ENCODE results near the gene DHX16.

DHX16 gene

DNA sequence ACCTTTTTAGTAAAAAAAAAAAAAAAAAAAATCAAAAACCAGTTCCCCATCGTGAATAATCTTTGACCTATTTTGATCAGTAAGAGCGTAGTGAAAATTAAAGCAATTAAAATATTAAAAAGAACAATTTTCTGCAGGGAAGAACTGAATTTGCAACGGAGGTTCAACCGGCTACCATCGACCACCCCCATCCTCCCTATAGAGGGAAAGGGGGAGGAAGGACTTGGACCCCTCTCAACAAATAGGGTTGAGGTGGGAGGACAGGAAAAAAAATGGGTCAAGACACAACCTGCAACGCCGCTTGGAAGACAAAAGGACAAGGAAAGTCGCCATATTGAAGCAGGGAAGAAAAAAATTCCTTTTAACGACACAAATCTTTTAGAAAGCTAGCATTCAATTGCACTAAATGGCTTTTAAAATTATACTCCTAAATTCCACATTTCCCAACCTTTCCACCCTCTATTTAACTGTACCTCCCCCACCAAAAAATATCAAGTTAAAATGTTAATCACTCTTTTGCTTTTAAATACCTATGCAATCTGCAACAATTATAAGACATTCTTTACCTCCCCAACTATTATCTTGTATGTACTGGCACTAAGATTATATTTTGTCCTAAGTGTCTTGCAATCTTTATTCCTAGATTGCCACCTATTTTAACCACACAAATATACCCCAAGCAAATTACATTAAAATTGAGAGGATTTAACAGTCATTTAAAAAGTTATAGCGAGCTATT, 57.4 kb downstream of the DHX16 start:
- Histone ChIP-seq H3K27me3 (ENCODE audit: control insufficient read depth in 1 of 2, insufficient read depth in 2 of 2, low read length in 2 of 2) (no peaks in the 10 kb centered on the region), H3K4me3 (ENCODE audit: low read depth in 1 of 2, low read length in 2 of 2) (peak overlapping the region; percentile 76 to 96), H3K9me3 (ENCODE audit: low read length) (no peaks in the 10 kb centered on the region), H3K4me1 (ENCODE audit: insufficient read depth, low read length) (peaks cover 49% of the 10 kb centered on the region), H3K9ac (ENCODE audit: low read length) (peak overlapping the region; percentile 100), H3K36me3 (ENCODE audit: insufficient read depth, low read length) (peaks cover 25% of the 10 kb centered on the region), H3K27ac (ENCODE audit: low read depth, low read length) (peak overlapping the region; percentile 90)

DNA sequence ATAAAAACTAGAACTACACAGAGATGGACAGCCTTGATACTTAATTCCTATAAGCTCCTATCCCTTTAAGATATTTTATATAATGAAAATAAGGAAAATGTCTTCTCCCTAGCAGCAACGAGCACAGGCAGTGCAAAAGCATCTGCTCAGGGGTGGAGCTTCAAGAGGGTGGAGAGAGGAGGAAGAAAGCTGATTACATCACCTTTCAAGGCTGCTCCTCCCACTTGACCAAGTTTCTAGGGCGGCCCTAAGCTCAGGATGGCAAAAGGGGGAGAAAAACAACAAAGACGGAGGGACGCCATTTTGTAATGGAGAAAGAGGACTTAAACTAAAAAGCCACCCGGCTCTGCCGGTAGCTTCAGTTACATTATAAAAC, 58.0 kb downstream of the DHX16 start:
- Histone ChIP-seq H3K9me3 (ENCODE audit: low read length) (no peaks in the 10 kb centered on the region), H3K4me3 (ENCODE audit: low read depth in 1 of 2, low read length in 2 of 2) (peak overlapping the region; percentile 76 to 96), H3K9ac (ENCODE audit: low read length) (peak overlapping the region; percentile 100), H3K27ac (ENCODE audit: low read depth, low read length) (peak overlapping the region; percentile 90), H3K4me1 (ENCODE audit: insufficient read depth, low read length) (peaks cover 54% of the 10 kb centered on the region), H3K36me3 (ENCODE audit: insufficient read depth, low read length) (peaks cover 25% of the 10 kb centered on the region), H3K27me3 (ENCODE audit: control insufficient read depth in 1 of 2, insufficient read depth in 2 of 2, low read length in 2 of 2) (no peaks in the 10 kb centered on the region)

DNA sequence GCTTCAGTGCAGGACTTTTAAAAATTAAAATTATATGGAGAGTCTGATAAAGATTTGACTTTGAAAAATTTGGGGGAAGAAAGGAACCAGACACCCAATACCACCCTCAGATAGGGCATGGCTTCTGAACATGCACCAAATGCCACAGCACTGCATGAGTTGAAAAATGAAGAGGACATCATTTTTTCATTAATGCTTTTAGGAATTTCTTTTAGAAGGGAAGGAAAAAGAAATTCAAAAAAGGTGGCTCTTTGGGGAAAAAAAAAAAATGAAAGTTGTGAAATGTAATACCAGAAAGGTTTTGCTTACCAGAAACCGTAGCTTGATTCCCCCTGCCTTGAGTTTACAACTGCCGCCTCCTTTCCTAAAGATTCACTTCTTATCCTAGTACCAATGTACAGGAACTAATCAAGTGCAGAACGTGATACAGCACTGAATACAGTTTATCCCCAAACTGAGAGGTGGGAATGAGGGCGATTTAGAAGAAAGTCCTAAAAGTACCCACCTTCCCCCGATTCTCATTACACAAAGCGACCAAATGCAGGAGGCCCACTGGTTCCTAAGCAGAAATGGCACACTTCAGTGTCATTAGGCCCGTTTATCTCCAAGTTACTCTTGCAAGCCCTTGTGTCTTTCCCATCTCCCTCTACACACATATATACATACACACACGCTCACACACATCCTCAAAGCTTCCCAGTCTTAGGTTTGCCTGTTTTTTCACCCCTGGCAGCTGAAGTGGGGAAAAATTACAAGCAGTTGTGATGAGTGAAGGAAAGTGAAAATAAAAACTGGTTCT, 58.6 kb downstream of the DHX16 start:
- Histone ChIP-seq H3K9me3 (ENCODE audit: low read length) (no peaks in the 10 kb centered on the region), H3K27ac (ENCODE audit: low read depth, low read length) (peak overlapping the region; percentile 90), H3K27me3 (ENCODE audit: control insufficient read depth in 1 of 2, insufficient read depth in 2 of 2, low read length in 2 of 2) (no peaks in the 10 kb centered on the region), H3K4me1 (ENCODE audit: insufficient read depth, low read length) (peaks cover 60% of the 10 kb centered on the region), H3K4me3 (ENCODE audit: low read depth in 1 of 2, low read length in 2 of 2) (peak overlapping the region; percentile 25 to 76), H3K9ac (ENCODE audit: low read length) (peak overlapping the region; percentile 76), H3K36me3 (ENCODE audit: insufficient read depth, low read length) (peaks cover 25% of the 10 kb centered on the region)

DNA sequence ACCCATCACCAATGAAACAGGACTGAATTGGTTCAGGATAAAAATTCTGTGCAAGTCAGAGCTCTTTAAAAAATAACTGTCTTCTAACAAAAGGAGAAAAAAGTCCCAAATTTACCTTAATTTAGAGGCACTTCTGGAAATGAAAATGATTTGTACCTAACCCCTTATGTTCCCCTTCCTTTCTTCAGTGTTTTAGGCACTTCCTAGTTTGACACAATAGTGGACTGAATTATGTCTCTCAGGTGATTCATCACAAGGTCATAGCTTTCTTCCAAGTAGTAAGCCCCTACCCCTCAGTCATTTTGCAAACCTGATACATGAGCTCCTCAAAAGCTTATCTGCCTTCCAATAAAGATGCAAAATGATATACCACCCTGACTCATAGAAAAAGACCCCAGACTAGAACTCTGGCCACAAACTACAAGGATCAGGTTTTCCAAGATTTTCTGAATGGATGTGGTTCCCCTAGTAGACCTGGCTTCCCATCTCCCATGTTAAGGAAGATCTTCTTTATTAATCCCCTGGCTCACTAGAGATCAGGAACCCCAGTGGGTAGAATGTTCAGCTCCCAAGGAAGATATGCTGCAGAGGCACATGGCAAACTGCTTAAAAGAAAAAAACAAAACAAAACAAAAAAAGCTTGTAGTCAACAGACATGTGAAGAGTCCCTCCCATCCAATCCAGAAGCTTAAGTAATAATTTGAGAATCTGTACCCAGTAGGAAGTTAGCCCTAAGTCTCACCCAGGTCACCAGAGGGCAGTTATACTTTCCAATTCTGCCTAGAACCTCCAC, 59.4 kb downstream of the DHX16 start:
- no peaks in the 10 kb centered on the region for H3K27me3 ChIP-seq (ENCODE audit: control insufficient read depth in 1 of 2, insufficient read depth in 2 of 2, low read length in 2 of 2)
- H3K27ac ChIP-seq (ENCODE audit: low read depth, low read length) = peak overlapping the region; percentile 90
- no peaks in the 10 kb centered on the region for H3K9me3 ChIP-seq (ENCODE audit: low read length)
- H3K4me1 ChIP-seq (ENCODE audit: insufficient read depth, low read length) = peaks cover 60% of the 10 kb centered on the region
- H3K9ac ChIP-seq (ENCODE audit: low read length) = peak overlapping the region; percentile 76
- H3K36me3 ChIP-seq (ENCODE audit: insufficient read depth, low read length) = peaks cover 32% of the 10 kb centered on the region
- H3K4me3 ChIP-seq (ENCODE audit: low read depth in 1 of 2, low read length in 2 of 2) = peak overlapping the region; percentile 12 to 76

DNA sequence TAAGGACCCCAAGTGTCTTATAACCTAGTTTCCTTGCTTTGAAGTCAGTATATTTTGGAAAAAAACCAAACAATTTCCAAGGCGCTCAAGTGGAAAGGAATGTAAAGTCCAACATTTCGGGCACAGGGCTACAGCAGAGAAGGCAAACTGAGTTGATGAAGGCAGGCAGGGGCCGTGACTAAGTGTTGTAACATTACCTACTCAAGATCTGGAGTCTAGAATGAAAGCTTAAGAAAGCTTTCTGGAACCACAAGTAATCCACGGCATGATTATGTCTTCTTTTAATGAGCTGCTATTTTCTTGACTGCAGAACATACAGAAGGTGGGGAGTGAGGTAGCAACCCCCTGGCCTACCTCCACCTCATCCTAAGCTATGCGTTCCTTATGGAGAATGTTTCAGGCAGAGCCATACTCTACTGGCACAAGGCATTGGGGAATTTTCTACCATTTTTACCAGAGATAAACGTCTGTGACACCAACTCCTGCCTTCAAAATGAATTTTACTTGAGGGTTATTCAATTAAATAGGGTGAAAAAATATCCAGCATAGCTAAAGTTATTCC, 60.0 kb downstream of the DHX16 start:
- peaks cover 55% of the 10 kb centered on the region for H3K4me1 ChIP-seq (ENCODE audit: insufficient read depth, low read length)
- H3K36me3 ChIP-seq (ENCODE audit: insufficient read depth, low read length) = peaks cover 39% of the 10 kb centered on the region
- peak overlapping the region; percentile 90 for H3K27ac ChIP-seq (ENCODE audit: low read depth, low read length)
- H3K9me3 ChIP-seq (ENCODE audit: low read length) = no peaks in the 10 kb centered on the region
- H3K27me3 ChIP-seq (ENCODE audit: control insufficient read depth in 1 of 2, insufficient read depth in 2 of 2, low read length in 2 of 2) = no peaks in the 10 kb centered on the region
- H3K4me3 ChIP-seq (ENCODE audit: low read depth in 1 of 2, low read length in 2 of 2) = no peak overlapping the region
- H3K9ac ChIP-seq (ENCODE audit: low read length) = no peak overlapping the region

DNA sequence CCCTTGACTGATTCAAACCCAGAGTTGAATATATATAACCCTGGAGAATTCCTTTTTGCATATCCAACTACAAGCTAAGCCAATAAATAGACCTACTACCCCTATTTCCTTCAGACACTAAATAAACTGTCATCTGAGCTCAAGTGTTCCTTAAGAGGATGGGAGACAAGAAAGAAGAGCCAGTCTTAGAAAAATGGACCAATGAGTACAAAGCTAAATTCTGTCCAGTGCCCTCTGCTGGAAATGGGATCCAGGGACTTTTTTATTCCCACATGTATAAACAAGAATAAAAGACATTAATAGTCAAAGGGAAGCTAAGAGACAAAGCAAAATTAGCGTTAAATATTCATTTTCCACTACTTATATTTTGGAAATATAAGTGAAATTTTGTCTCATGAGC, 60.6 kb downstream of the DHX16 start:
- Histone ChIP-seq H3K27me3 (ENCODE audit: control insufficient read depth in 1 of 2, insufficient read depth in 2 of 2, low read length in 2 of 2) (no peaks in the 10 kb centered on the region), H3K9ac (ENCODE audit: low read length) (no peak overlapping the region), H3K4me3 (ENCODE audit: low read depth in 1 of 2, low read length in 2 of 2) (no peak overlapping the region), H3K27ac (ENCODE audit: low read depth, low read length) (no peak overlapping the region), H3K9me3 (ENCODE audit: low read length) (no peaks in the 10 kb centered on the region), H3K4me1 (ENCODE audit: insufficient read depth, low read length) (peaks cover 55% of the 10 kb centered on the region), H3K36me3 (ENCODE audit: insufficient read depth, low read length) (peaks cover 44% of the 10 kb centered on the region)

DNA sequence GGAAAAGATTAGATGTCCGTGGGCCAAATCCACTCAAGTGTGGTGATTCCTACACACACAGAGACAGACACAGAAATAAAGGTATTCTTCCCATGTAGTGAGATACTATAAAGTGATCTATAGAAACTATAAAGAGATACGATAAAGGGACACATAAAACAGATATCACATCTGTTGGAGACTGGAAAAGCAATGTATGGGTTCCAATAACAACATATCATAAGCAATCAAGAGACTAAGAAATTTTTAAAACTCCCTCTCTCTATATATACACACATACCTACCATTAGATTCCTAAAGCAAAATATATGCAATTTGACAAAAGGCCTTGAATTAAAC, 61.0 kb downstream of the DHX16 start:
- Histone ChIP-seq H3K27ac (ENCODE audit: low read depth, low read length) (no peak overlapping the region), H3K27me3 (ENCODE audit: control insufficient read depth in 1 of 2, insufficient read depth in 2 of 2, low read length in 2 of 2) (no peaks in the 10 kb centered on the region), H3K9ac (ENCODE audit: low read length) (no peak overlapping the region), H3K9me3 (ENCODE audit: low read length) (no peaks in the 10 kb centered on the region), H3K4me1 (ENCODE audit: insufficient read depth, low read length) (peaks cover 55% of the 10 kb centered on the region), H3K36me3 (ENCODE audit: insufficient read depth, low read length) (peaks cover 46% of the 10 kb centered on the region), H3K4me3 (ENCODE audit: low read depth in 1 of 2, low read length in 2 of 2) (no peak overlapping the region)

DNA sequence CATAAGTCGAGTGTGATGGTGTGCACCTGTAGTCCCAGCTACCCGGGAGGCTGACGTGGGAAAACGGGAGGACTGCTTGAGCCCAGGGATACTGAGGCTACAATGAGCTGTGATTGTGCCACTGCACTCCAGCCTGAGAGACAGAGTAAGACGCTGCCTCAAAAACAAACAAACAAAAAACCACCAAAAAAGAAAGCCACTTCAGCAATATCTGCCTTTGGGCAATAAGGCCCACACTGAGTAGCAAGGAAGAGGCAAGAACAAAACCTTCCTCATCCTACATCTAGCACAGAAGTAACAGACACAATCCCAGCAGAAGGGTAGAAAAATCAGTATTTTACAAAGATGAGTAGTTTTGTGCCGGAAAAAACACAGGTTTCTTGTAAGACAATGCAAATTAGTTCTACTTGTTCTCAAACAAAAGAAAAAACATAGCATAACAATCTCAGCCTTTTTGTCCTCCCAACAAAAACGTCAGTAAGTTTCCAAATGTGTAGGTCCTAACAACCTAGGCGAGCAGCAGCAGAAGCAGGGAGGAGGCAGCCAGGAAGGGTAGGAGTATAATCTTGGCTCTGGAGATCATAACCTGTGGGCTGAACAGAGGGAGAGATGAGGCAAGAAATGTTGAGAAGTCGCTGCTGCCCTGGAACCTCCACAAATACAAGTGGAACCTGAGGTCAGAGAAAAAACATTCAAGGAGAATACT, 61.5 kb downstream of the DHX16 start:
- Histone ChIP-seq H3K9me3 (ENCODE audit: low read length) (no peaks in the 10 kb centered on the region), H3K4me1 (ENCODE audit: insufficient read depth, low read length) (peaks cover 55% of the 10 kb centered on the region), H3K9ac (ENCODE audit: low read length) (no peak overlapping the region), H3K4me3 (ENCODE audit: low read depth in 1 of 2, low read length in 2 of 2) (no peak overlapping the region), H3K36me3 (ENCODE audit: insufficient read depth, low read length) (peaks cover 46% of the 10 kb centered on the region), H3K27me3 (ENCODE audit: control insufficient read depth in 1 of 2, insufficient read depth in 2 of 2, low read length in 2 of 2) (no peaks in the 10 kb centered on the region), H3K27ac (ENCODE audit: low read depth, low read length) (no peak overlapping the region)

DNA sequence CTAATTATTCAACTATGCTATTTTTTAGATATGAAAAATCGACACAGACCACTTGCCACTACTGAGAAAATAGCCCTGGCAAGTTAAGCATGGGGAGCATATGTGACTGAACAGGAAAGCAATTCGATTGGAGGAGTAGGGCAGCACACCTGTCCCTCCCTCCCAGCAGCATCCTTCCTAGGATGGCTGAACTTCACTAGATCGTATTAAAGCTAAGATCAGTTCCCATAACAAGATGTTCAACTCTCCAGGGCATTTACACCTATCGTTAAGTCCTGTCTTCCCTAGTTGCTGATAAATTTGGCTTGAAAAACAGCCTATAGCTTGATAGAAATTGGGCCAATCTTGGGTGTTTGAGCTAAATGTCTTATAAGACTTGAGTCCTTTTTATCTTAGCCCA, 62.7 kb downstream of the DHX16 start:
- no peaks in the 10 kb centered on the region for H3K27me3 ChIP-seq (ENCODE audit: control insufficient read depth in 1 of 2, insufficient read depth in 2 of 2, low read length in 2 of 2)
- no peaks in the 10 kb centered on the region for H3K9me3 ChIP-seq (ENCODE audit: low read length)
- peaks cover 55% of the 10 kb centered on the region for H3K4me1 ChIP-seq (ENCODE audit: insufficient read depth, low read length)
- no peak overlapping the region for H3K4me3 ChIP-seq (ENCODE audit: low read depth in 1 of 2, low read length in 2 of 2)
- no peak overlapping the region for H3K27ac ChIP-seq (ENCODE audit: low read depth, low read length)
- peaks cover 52% of the 10 kb centered on the region for H3K36me3 ChIP-seq (ENCODE audit: insufficient read depth, low read length)
- no peak overlapping the region for H3K9ac ChIP-seq (ENCODE audit: low read length)

DNA sequence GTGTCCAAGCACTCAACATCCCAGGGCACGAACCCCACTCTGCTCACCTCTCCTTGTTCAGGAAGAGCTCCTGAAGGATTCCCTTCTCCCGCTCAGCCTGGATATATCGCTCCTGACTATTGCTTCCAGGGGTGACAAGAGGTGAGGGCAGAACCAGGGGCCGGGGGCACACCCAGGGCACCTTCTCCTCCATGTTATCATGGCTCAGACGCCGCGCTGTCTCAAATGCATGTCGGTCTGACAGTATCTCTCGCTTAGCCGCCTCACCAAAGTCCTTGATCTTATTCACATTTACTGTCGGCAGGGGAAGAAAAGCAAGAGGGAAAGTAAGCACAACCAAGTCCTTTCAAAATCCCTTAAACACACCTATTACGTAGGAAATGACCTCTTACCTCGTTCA, 68.8 kb downstream of the DHX16 start:
- no peak overlapping the region for H3K27ac ChIP-seq (ENCODE audit: low read depth, low read length)
- no peaks in the 10 kb centered on the region for H3K9me3 ChIP-seq (ENCODE audit: low read length)
- no peak overlapping the region for H3K4me3 ChIP-seq (ENCODE audit: low read depth in 1 of 2, low read length in 2 of 2)
- H3K36me3 ChIP-seq (ENCODE audit: insufficient read depth, low read length) = peaks cover 86% of the 10 kb centered on the region
- H3K27me3 ChIP-seq (ENCODE audit: control insufficient read depth in 1 of 2, insufficient read depth in 2 of 2, low read length in 2 of 2) = no peaks in the 10 kb centered on the region
- H3K4me1 ChIP-seq (ENCODE audit: insufficient read depth, low read length) = peaks cover under 1% of the 10 kb centered on the region
- no peak overlapping the region for H3K9ac ChIP-seq (ENCODE audit: low read length)
